ENCODE data around the gene MAFG.
"Not testable (repeated sequence)": the region's sequence is repeated elsewhere in the genome, so short reads cannot be mapped to it uniquely, and the experiment has no call there.

MAFG gene

DNA sequence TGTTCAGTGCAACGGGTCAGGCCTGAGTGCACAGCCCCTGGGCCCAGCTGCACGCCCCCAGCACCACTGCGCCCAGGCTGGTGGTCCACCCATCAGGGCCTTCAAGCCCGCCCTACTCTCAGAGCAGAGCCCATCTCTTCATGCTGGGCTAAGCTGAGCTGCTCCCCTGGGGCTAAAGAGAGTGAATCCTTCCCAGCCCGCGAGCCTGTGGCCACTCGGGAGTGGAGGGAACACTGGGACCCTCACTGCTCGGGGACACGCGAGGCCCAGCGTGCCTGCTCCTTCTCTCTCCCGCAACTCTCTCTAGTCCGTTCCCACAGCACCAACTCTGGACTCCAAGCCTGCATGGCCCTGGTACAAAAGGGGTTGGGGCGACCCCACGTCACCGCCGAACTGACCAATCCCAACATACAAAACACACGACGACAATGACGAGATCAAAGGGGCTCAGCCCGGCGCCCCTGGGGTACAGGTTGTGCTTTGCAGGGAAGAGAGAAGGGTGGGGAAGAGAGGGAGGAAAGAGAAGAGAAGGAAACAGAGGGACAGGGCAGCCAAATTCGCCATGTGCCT, 5.5 kb downstream of the MAFG start:
- no peak for DNase-seq

DNA sequence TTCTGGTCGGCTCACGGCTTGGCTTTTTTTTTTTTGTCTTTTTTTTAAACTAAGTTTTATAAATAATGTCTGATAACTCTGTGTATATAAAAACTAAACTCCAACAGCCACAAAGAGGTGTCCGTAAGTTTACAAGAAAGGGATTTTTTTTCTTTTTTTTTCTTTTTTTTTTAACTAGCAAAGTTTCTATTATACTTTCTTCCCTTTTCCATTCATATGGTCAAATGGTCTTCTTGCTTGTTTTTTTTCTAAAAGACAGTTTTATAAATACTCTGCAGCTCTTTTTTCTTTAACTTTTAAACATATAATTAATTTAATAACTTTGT, 6.0 kb downstream of the MAFG start:
- no peak for DNase-seq

DNA sequence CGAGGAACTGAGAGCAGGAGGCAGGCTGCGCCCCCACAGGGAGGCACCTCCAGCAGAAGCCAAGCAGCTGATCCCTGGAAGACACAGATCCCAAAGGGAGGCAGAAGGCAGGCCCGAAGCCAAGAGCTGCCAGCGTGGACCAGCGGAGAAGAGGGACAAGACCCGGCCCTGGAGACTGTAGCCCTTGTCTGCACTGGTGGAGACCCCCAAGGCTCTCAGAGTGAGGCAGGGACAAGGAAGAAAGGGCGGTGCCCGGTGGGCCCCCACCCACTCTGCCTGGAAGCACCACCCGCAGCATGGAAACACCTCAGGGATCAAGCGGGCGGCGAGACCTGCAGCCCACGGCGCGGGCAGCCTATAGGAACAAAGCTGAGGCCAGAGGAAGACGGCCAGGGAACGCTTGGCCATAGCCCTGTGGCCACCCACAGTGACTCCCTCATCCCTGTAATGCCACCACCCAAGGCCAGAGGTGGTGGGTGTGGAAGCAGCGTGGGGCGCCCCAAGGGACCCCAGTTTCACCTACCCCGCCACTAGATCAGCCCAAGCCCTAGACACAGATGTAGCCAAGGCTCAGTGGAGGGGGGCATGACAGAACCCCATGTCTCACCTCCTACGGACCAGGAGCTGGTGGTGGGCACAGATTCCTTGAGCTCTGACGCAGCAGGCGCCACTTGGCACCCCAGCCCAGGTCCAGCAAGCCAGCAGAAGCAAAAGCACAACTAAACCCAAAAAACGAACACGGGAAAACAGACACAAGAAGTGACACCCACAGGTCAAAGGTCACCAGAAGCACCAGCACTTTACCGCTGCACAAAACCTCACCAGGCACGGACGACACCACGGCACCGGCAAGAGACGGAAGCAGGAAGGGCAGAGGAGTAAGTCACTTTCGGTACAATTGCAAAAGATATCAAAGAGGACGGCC, 6.7 kb downstream of the MAFG start:
- peak; percentile 90 for DNase-seq

DNA sequence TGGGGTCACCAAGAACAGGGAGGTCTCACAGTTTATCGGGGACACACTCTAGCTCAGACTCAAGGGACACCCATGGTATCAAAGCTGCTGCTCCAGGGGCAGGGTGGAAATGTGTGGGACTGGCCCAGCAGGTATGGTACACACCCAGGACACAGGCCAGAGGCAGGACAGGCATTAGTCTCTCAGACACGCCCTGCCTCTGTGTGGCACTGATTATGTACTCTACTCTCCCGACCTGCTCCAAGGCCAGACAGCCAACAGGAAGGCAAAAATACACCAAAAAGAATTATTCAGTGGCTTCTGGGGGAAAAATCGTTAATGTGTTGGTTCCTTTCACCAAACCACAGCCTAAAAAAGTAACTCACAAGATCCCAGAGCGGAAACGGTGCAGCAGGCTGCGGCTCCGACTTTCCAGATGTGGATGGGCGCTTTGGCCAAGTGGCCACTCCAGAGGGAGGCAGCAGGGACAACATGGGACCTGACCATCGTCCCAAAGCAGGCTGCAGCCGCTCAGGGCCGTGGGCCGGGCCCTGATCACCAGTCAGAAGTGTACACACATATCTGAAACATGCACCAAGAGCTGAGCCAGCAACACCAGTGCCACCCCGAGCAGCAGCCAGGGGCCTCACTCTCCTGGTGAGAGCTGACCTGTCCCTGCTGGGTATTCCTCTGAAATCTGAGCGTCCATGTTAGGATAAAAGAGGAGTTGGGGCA, 8.5 kb downstream of the MAFG start:
- peak; percentile 90 for DNase-seq

DNA sequence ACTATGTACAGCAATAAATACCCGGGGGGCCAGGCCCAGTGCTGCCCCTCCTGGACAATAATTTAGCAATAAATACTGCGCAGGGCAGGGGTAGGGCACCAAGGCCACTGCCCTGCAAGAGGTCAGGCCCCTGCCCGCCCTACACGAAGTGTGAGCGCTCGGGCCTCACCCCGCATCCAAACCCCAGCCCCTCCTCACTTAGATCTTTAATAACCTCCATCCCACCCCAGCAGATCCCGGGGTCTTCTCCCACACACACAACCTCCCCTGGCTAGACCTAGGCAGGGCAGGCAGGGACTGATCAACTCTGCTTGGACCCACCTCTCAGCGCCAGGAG, 9.2 kb downstream of the MAFG start:
- not testable (repeated sequence) for DNase-seq

DNA sequence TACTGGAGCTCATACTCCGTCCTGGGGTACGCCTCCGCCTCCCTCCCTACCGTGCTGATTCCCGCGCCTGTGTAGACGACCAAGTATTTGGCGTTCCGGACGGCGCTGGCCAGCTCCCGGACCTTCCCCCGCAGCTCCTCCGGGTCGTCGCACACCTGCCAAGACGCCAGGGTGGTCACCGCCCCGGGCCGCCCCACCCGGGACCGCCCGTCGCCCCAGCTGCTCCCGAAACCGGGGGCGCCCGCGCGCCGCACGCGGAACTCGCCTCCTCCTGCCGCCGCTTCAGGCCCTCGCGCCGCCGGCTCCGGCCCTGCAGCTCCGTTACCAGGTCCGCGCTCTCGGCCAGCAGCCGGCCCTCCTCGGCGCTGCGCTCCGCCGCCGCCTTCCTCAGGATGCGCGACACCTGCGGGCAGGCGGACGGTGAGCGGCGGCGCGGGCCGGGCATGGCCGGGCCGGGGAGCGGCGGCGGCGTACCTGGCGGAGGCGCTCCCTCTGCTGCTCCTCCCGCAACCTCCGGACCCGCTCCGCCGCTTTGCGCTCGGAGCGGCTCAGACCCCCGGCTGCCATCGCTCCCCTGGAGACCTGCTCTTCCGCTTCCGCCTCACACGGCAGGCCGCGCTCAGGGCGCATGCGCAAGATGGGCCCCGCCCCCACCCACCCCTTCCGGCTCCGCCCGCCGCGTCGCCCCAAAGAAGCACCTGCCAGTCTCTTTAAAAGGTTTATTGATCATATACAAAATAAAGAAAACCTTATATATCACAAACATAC, 9.8 kb downstream of the MAFG start, which contains the start of gene SIRT7:
Gene SIRT7, minus strand, starts transcription at position 612 of the 768 bp plus-strand sequence. Its CDS starts 45 bp downstream, at position 567.
- DNase-seq = peak; percentile 75

DNA sequence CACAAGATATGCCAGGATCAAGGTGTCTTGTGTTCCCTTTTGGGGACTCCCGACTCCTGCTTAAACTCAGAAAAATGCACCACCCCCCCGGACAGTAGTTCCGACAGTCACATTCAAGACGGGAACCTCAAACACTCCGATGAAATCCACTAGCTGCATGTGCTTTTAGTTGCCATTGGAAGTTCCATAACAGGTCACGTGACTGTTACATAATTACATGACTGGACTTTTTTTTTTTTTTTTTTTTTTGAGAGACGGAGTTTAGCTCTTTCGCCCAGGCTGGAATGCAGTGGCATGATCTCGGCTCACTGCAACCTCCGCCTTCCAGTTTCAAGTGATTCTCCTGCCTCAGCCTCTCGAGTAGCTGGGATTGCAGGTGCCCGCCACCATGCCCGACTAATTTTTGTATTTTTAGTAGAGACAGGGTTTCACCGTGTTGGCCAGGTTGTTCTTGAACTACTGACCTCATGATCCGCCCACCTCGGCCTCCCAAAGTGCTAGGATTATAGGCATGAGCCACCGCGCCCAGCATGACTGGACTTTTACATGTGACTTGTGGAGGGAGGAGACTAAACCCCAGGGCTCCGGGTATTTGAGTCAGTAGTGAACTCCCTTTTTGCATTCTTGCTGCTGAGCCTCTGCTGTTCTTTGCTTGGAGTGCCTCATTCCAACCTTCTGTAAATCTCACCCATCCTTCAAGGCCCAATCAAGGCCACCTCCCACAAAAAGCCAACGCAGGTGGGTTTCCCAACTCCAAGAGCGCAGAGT, 11.1 kb downstream of the MAFG start:
- peak; percentile 39 for DNase-seq

DNA sequence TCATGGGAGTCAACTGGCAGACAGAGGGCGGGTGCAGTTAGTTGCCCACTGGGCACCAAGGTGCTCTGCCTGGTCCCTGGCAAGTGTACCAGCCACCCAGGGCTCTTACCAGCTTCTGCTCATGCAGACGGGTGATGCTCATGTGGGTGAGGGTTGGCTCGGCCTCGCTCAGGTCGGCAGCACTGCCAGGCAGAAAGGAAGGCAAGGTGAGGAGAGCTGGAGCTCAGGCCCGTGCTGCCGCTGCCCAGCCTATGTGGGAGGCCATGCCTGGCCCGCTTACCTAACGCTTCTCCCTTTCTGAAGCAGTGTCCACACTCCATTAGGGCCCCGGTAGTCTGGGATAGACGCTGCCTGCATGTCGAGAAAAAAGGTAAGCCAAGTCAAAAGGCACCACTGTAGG, 12.2 kb downstream of the MAFG start:
- DNase-seq = no peak

DNA sequence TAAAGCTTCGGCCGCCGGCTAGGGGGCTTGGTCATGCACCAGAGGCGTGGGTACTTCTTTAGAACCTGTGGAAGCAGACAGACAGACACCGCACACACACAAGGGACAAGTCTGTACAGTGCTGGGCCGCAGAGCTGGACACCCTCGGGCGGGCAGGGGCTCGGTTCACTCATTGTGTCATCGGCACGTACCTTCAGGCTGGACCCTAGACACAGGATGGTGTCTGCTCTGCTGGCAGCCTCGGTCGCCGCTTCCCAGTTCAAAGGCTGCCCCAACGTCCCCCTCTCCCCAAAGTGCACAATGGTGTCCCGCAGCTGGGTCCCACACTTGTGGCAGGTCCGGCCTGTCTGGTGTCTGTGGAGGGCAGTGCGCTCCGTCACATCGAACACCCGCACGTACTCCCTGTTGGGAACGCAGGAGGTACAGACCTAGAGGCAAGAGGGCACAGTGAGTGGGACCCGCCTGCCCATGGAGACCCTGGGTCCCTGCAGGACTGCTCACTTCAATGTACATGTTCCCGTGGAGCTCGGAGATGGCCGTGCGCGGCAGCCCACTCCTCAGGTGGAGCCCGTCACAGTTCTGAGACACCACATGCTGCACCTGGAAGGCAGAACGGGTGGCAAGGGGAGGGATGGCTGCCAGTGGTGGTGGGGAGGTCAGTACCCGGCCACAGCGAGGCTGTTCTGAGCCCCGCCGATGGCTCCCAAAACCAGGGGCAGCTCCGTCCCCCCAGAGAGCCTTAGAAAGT, 13.3 kb downstream of the MAFG start:
- DNase-seq = no peak

DNA sequence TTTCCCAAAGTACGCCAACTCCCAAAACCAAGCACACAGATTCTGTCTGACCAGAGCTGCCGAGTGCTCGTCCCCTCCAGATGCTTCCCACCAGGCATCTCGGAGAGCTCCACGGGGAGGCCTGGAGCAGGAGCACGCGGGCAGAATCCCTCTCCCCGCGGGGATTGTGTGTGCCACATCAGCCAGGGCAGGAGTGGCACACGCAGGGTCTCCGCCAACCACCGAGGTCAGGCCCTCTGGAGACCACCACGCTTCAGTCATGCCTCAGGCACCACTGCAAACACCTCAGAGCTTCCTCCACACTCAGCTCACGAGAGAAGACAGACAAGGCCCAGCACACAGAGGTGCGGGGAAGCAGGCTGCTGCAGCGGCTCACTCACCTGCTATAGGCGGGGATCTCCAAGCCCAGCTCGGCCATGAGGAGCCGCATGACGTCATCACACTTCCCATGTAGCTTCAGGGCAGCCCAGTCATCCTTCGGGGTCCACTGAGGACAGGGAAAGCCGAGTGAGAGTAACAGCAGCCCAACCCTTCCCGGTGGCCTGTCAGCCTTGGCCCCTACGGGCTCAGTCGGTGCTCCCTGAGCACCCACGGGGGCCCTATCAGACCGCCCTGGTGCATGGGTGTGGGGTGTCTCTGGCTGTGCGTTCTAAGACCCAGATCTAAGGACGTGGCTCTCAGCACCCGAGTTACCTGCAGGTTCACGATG, 14.0 kb downstream of the MAFG start:
- no peak for DNase-seq

DNA sequence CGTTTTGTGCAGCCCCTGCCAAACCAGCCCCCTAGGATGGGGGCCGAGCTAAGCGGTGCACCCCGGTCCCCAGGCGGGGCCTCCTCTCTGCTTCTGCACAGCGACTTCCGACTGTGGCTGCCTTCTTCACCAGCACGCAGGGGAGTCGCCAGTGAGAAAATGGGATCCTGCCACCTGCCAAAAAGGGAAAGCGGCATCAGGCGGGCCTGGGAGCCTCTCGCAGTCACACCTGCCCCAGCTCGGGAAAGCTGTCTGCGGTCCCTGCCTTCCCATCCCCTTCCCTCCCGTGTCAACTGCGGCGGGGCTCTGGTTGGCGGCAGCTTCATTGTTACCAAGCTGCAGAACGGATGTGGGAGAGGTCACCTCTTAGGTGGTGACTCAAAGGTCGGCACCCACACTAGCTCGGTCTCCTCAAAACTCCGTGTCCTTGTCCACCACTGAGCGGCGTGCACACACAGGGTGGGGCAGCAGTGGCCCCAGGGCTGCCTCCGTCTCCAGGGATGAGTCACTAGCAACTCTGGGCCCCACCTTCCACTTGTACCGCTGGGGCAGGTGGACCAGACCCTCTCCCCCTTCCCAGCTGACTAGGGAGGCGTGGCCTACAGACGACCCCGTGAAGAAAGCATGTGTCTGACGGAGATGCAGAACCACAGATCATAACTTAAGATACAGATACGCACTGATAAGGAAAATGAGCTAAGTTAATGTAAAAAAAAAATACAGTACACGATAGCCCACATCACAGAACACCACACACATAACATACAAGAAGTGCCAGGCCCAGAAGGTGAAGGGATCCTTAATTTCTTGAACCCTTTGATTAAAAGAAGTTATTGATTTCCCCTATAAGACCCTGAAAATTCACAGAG, 14.9 kb downstream of the MAFG start:
- no peak for DNase-seq

DNA sequence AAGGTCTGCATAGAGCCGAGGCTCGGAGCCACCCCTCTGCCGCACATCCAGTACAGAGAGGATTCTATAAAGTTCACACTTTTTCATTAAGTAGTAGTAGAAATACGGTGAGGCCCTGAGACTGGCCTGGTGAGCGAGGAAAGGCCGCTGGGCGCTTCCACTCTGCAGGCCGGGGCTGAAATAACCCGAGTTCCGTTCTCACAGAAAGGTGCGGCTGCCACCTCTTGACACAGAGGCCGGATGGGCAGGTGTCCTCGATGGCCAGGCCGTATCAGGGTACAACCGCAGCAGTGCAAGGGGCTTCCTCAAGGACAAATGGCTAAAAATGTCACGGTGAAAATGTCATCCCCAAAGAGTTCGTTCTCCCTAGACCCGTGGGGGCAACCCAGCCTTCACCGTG, 15.6 kb downstream of the MAFG start:
- DNase-seq = no peak

DNA sequence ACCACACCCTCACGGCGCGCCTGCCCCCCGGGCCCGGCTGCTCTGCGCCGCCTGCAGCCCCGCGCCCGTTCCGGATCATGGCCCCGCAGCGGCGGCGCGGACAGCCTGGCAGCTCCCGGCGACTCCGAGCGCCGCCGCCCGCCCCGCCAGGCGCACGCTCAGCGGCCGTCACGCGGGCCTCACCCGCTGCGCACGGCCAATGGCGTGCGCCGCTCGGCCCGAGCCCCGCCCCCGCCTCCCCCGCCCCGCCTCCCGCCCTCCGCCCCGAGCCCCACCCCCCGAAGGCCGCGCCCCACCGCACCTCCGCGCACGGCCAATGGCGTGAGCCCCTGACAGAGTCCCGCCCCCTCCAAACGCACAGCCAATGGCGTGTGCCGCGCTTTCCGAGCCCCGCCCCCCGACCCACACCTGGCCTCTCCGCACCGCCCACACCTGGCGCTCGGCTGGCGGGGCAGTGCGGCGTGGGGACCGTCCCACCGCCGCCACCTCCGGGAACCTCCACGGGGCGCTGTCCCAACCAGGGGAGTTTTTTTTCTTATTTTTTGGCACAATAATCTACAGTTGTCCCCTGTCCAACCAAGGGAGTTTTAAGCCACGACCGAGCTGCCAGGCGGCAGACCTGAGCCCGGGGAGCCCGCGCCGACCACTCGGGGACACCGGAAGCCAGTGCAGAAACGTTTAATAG, 16.1 kb downstream of the MAFG start, which contains the start of gene PCYT2:
Gene PCYT2, minus strand, starts transcription at position 123 of the 685 bp plus-strand sequence. Its CDS starts 44 bp downstream, at position 79.
- DNase-seq = peak; percentile 70

DNA sequence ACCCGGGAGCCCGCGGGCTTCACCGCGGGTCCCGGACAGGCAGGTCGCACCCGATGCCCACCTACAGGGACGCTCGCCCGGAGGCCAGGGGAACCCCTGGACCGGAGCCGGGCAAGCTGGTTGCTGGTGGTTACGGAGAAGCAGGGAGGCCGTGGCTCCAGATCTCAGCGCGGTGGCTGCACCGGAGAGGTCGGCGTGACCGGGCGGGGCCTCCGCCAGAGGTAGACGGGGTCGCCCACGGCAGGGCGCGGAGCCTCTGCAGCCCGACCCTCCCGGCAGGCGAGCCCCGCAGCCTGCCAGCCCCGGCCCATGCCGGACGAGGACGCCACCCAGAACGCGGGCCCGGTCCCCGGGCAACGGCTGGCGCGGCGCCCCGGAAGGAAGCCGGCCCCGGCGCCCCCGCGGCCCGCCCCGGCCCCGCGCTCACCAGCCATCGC, 16.7 kb downstream of the MAFG start:
- DNase-seq = no peak

DNA sequence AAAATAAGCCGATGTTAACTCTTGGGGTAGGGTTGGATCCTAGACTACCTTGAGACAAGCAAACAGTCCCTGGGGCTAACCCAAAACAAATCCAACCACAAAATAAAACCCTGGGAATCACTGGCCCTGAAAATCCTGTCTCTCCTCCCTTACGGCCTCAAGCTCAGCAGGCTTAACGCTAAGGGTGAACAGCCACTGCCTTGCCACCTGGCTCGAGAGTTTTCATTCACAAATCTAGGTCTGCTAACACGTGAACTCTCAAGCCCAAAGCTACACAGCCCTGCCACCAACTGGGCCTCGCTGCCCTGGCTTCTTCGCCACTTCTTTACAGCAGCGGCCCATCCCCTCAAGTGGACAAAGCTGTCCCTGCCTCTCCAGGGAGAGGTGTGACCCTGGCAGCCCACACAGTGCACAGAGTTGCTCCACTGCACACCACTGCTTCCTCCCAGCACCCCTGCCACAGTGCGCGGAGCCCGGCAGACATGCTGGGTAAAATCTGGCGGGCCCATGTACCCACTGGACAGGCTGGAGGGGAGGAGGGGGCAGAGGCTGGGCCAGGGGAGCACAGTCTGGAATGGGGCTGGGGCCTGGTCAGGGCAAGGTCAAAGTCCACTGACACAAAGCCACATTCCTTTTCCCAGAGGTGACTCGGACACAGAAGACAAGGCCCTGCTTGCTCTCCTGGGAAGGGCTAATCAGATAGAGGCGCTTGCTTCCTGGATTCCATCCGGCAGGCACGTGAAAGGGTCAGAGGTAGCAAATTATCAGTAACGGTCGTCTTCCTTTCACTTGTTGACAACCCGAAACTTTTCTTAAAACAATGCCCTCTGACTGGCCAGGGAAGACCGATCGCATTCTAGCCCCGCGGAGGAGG, 17.3 kb downstream of the MAFG start:
- DNase-seq = no peak

DNA sequence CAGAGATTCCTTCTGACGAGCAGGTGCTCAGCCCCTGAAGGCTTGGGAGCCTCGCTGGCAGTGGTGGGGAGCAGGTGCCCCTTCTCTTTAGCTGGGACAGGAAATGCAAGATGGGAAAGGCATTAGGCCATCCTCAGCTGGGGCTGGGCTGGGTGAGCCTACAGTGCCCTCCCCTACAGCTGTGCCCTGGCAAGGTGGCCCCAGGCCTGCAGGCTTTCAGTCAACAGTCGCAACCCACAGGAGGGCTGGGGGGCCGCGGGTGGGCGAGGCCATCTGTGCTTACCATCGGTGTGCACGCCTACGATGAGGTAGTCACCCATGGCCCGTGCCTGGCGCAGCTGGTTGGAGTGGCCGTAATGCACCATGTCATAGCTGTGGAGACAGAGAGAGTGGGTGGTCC, 18.3 kb downstream of the MAFG start:
- DNase-seq = no peak

DNA sequence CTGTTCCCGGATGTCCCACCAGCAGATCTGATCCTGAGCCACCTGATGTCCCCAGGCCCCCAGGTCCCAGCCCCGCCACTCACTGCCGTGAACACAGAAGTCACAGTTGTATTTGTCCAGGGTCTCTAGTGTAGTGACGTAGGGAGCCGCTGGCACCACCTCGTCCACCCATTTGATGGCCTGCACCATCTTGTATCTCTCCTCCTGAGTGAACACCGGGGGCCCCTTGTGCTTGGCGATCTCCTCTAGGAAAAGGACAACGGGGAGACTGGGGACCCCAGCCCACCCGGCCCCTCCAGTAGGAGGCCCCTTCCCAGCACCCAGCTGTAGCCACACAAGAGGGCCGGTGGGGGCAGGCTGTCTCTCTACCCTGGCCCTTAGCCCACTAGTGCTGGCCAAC, 18.7 kb downstream of the MAFG start:
- no peak for DNase-seq
